PC-3 (cell line): ENCODE data around the gene NUDT22. TPM values are rescaled to one million over a fixed set of nuclear protein-coding genes. Genes with fewer than 3 reads are reported as not detected.

Experiments used
- ATAC-seq: fragments of 200-7000 bp; cut with Tn5 transposase; 2 replicates; pipeline ENCODE4 v1.9.1; 2020; ENCODE audit warnings: mild to moderate bottlenecking, moderate library complexity
- BruUV-seq: library from RNA; stranded (reverse); fragments of 400-500 nt; replicated peaks from 2 replicates; lab custom pipeline; 2021; lab: Mats Ljungman, UMichigan
- CTCF ChIA-PET: fragments of 300-600 bp; sonication (Branson Sonifier 250); formaldehyde crosslinking; loops from one replicate; lab custom pipeline; 2022; ENCODE audit warnings: antibody characterized with exemption; lab: Charles Lee
- POLR2A ChIA-PET: fragments of 300-600 bp; sonication (Branson Sonifier 250); formaldehyde crosslinking; loops from one replicate; lab custom pipeline; 2022; ENCODE audit warnings: antibody characterized with exemption; ENCODE audit not compliant: unreplicated experiment; lab: Charles Lee
- DNase-seq: peaks from one replicate; pipeline ENCODE4 v3.0.0-alpha.2; 2015
- H2AFZ ChIP-seq: fragments of 300-600 bp; sonication (generic); 2 replicates; pipeline ENCODE4 v1.6.0; 2016; ENCODE audit warnings: antibody characterized with exemption, low read length
- H3F3A ChIP-seq: fragments of 300-600 bp; sonication (generic); one replicate; pipeline ENCODE4 v1.6.0; 2017; ENCODE audit warnings: antibody characterized with exemption, low read length, control low read depth, mild to moderate bottlenecking; ENCODE audit not compliant: unreplicated experiment
- H3K27ac ChIP-seq: fragments of 300-600 bp; sonication (generic); 2 replicates; pipeline ENCODE4 v1.5.1; 2016; ENCODE audit warnings: mild to moderate bottlenecking, low read length
- H3K27me3 ChIP-seq: fragments of 300-600 bp; sonication (generic); 2 replicates; pipeline ENCODE4 v1.6.1; 2016; ENCODE audit warnings: low read length, mixed read lengths
- H3K36me3 ChIP-seq: fragments of 300-600 bp; sonication (generic); 2 replicates; pipeline ENCODE4 v1.6.1; 2016; ENCODE audit warnings: low read depth, mixed run types, low read length, mixed read lengths
- H3K4me1 ChIP-seq: fragments of 300-600 bp; sonication (generic); 2 replicates; pipeline ENCODE4 v1.5.1; 2016; ENCODE audit warnings: low read length; ENCODE audit not compliant: insufficient read depth
- H3K4me2 ChIP-seq: fragments of 300-600 bp; sonication (generic); 2 replicates; pipeline ENCODE4 v1.6.0; 2016; ENCODE audit warnings: low read length
- H3K4me3 ChIP-seq: fragments of 300-600 bp; sonication (generic); 2 replicates; pipeline ENCODE4 v1.5.1; 2016; ENCODE audit warnings: mild to moderate bottlenecking, low read length, mixed read lengths
- H3K79me2 ChIP-seq: fragments of 300-600 bp; sonication (generic); 2 replicates; pipeline ENCODE4 v1.6.1; 2017; ENCODE audit warnings: low read length, mixed read lengths
- H3K9ac ChIP-seq: fragments of 300-600 bp; sonication (generic); 2 replicates; pipeline ENCODE4 v1.6.0; 2016; ENCODE audit warnings: mild to moderate bottlenecking, low read length
- H3K9me2 ChIP-seq: fragments of 300-600 bp; sonication (generic); replicated peaks from 2 replicates; pipeline ENCODE4 v1.6.1; 2016; ENCODE audit warnings: mixed run types, low read length, mixed read lengths
- H3K9me3 ChIP-seq: fragments of 300-600 bp; sonication (generic); 2 replicates; pipeline ENCODE4 v1.6.1; 2016; ENCODE audit warnings: low read length, mixed read lengths
- H4K20me1 ChIP-seq: fragments of 300-600 bp; sonication (generic); 2 replicates; pipeline ENCODE4 v1.6.1; 2016; ENCODE audit warnings: low read length, mixed read lengths
- CTCF ChIP-seq: fragments of 300-600 bp; sonication (generic); conservative IDR thresholded peaks from 2 replicates; pipeline ENCODE4 v1.5.1; 2017; ENCODE audit warnings: antibody characterized with exemption, low read depth, mild to moderate bottlenecking, low read length
- EZH2 ChIP-seq: fragments of 300-600 bp; sonication (generic); IDR thresholded peaks from one replicate; pipeline ENCODE4 v1.6.1; 2017; ENCODE audit warnings: antibody characterized with exemption, mild to moderate bottlenecking, low read length; ENCODE audit not compliant: unreplicated experiment
- EZH2phosphoT487 ChIP-seq: fragments of 300-600 bp; sonication (generic); IDR thresholded peaks from 2 replicates; pipeline ENCODE4 v1.6.1; 2018; ENCODE audit warnings: mild to moderate bottlenecking, antibody characterized with exemption, low read length, borderline replicate concordance
- intact Hi-C: fragments of 100-400 bp; cut with micrococcal nuclease; formaldehyde crosslinking; loops from 2 replicates; pipeline ENCODE4 v1.9.0; 2023
- total RNA-seq: library from RNA; depleted of rRNA; stranded (reverse); fragments of >200 nt; gene quantifications from 2 replicates; pipeline ENCODE4 v1.2.3, GENCODE V29; 2014

NUDT22 gene
- total RNA-seq, 1 experiment from 2014 or later: 98.3 TPM

GRCh38 chr11:64275031-64275800, 49.1 kb downstream of the NUDT22 start:
- no peak overlapping the region for H3K9ac ChIP-seq
- POLR2A ChIA-PET: no interaction called here
- TF ChIP-seq EZH2phosphoT487 (no peak), CTCF (no peak), EZH2 (no peak)

GRCh38 chr11:64275841-64276240, 49.8 kb downstream of the NUDT22 start:
- no peak for TF ChIP-seq EZH2phosphoT487
- TF ChIP-seq EZH2: no peak
- no peaks in the 10 kb centered on the region for H3K27me3 ChIP-seq
- H3K4me3 ChIP-seq: no peak overlapping the region
- H3K4me1 ChIP-seq: peaks cover 25% of the 10 kb centered on the region
- H3K36me3 ChIP-seq: peaks cover 8% of the 10 kb centered on the region
- H3K9ac ChIP-seq: no peak overlapping the region
- ChIA-PET CTCF (no interaction called here), POLR2A (no interaction called here)
- H3K79me2 ChIP-seq: peaks cover 14% of the 10 kb centered on the region; the same call in 1 of the 2 replicates
- no peaks in the 10 kb centered on the region for H3K9me2 ChIP-seq
- ATAC-seq (no peak), DNase-seq (no peak)
- H3F3A ChIP-seq: no peaks in the 10 kb centered on the region
- no peaks in the 10 kb centered on the region for H3K9me3 ChIP-seq
- no TSS peak for BruUV-seq
- no peaks in the 10 kb centered on the region for H4K20me1 ChIP-seq
- intact Hi-C loops: loop anchor here (2.0 kb wide), 1 partner anchor 25 kb away; the partner anchor contains the start of gene CATSPERZ
- H3K27ac ChIP-seq: no peak overlapping the region
- no peak overlapping the region for H3K4me2 ChIP-seq
- H2AFZ ChIP-seq: no peak overlapping the region

More at GRCh38 chr11:64275031-64275800, 49.1 kb downstream of the NUDT22 start:
- H3K4me3 ChIP-seq: no peak overlapping the region
- H3K9me3 ChIP-seq: no peaks in the 10 kb centered on the region
- ATAC-seq (no peak), DNase-seq (no peak)
- H3K36me3 ChIP-seq: peaks cover 8% of the 10 kb centered on the region
- H3K9me2 ChIP-seq: no peaks in the 10 kb centered on the region
- CTCF ChIA-PET: interaction anchor here (0.6 kb wide), 1 partner anchor 23 kb away, joined by 4 read pairs; no protein-coding TSS in a partner anchor
- H3K4me1 ChIP-seq: peaks cover 31% of the 10 kb centered on the region
- H3K79me2 ChIP-seq: peaks cover 14% of the 10 kb centered on the region; the same call in 1 of the 2 replicates
- no peak overlapping the region for H2AFZ ChIP-seq
- H3K27ac ChIP-seq: no peak overlapping the region
- no TSS peak for BruUV-seq
- H3F3A ChIP-seq: no peaks in the 10 kb centered on the region
- H3K27me3 ChIP-seq: no peaks in the 10 kb centered on the region
- no peak overlapping the region for H3K4me2 ChIP-seq
- no peaks in the 10 kb centered on the region for H4K20me1 ChIP-seq
- intact Hi-C loops: no loop called here

- Histone ChIP-seq H3K9ac (no peak overlapping the region), H3K79me2 (0 out of 2 replicates have a peak, but pooled peaks cover 9% of the 10 kb centered on the region), H3K4me1 (peaks cover 21% of the 10 kb centered on the region), H3K27ac (peak overlapping the region; percentile 32), H3K4me3 (no peak overlapping the region), H3K27me3 (no peaks in the 10 kb centered on the region), H3K4me2 (peak overlapping the region; percentile 28), H3K9me2 (no peaks in the 10 kb centered on the region), H3K9me3 (no peaks in the 10 kb centered on the region), H3K36me3 (peaks cover 8% of the 10 kb centered on the region), H4K20me1 (no peaks in the 10 kb centered on the region), H2AFZ (peak overlapping the region; percentile 22; the same call in 1 of the 2 replicates), H3F3A (no peaks in the 10 kb centered on the region)
- DNase-seq: peak; percentile 91
- ATAC-seq: peak; percentile 97
- BruUV-seq: no TSS peak
- no peak for TF ChIP-seq EZH2
- TF ChIP-seq EZH2phosphoT487: no peak
- no peak for TF ChIP-seq CTCF
- intact Hi-C loops: loop anchor here (2.0 kb wide), 1 partner anchor 24 kb away; the partner anchor contains the start of gene CATSPERZ
- CTCF ChIA-PET: interaction anchor here (0.6 to 1.1 kb wide), 5 partner anchors 8 to 541 kb away, joined by 3 to 8 read pairs (median 3); partner anchors contain the start of gene BAD
- POLR2A ChIA-PET: interaction anchor here (0.6 to 1.1 kb wide), 2 partner anchors 31 to 784 kb away, joined by 6 to 18 read pairs; no protein-coding TSS in a partner anchor
Observed at GRCh38 chr11:64276653-64277431, 50.8 kb downstream of the NUDT22 start.
